B cell (primary cell): Measurements from ENCODE around the gene TF. TPM values are rescaled to one million over a fixed set of nuclear protein-coding genes. Genes with fewer than 3 reads are reported as not detected.

Experiments
- ATAC-seq: fragments of 200-7000 bp; cut with Tn5 transposase; one replicate; pipeline ENCODE4 v1.10.0; 2021; ENCODE audit warnings: low read depth, mild to moderate bottlenecking, moderate number of reproducible peaks, moderate library complexity
- CTCF ChIA-PET: fragments of 350-600 bp; sonication (Branson Sonifier 250); formaldehyde crosslinking; loops from one replicate; lab custom pipeline; 2021; ENCODE audit warnings: antibody characterized with exemption, inconsistent platforms; lab: Charles Lee
- POLR2A ChIA-PET: fragments of 350-600 bp; sonication (Branson Sonifier 250); formaldehyde crosslinking; loops from one replicate; lab custom pipeline; 2021; ENCODE audit warnings: antibody characterized with exemption; lab: Charles Lee
- DNase-seq: peaks from one replicate; pipeline ENCODE4 v3.0.0; 2013
- H2AFZ ChIP-seq: 2 replicates; pipeline ENCODE4 v1.6.1; 2012; ENCODE audit warnings: mild to moderate bottlenecking, low read depth, low read length; ENCODE audit not compliant: insufficient read depth, poor library complexity, severe bottlenecking
- H3K27ac ChIP-seq, 2 donors: 1 replicate in 1 of 2; 2 replicates in 1 of 2; pipeline ENCODE4 v1.5.1; 2012 to 2013; ENCODE audit warnings: low read length in 2 of 2, mild to moderate bottlenecking in 2 of 2, moderate library complexity in 1 of 2
- H3K27me3 ChIP-seq, 4 experiments: fragments of 200-600 bp in 1 of 4; sonication (generic) in 1 of 4; replicated peaks in 1 of 4; 1 replicate in 2 of 4; 2 replicates in 2 of 4; pipeline versions ENCODE4 v1.6.1 to v1.7.0; 2013 to 2016; ENCODE audit warnings: low read length in 3 of 4, mild to moderate bottlenecking in 2 of 4, mixed read lengths in 1 of 4, moderate library complexity in 1 of 4; ENCODE audit not compliant: insufficient read depth in 4 of 4, control insufficient read depth in 3 of 4; ENCODE audit errors: control extremely low read depth in 1 of 4
- H3K36me3 ChIP-seq, 2 experiments: replicated peaks in 1 of 2; 1 replicate in 1 of 2; 2 replicates in 1 of 2; pipeline versions ENCODE4 v1.6.1 to v1.7.1; 2013; ENCODE audit warnings: low read length in 1 of 2; ENCODE audit not compliant: insufficient read depth in 2 of 2, control insufficient read depth in 1 of 2; ENCODE audit errors: control extremely low read depth in 1 of 2, extremely low read depth in 1 of 2
- H3K4me1 ChIP-seq, 2 donors: fragments of 200-600 bp in 1 of 2; sonication (generic) in 1 of 2; 1 replicate in 1 of 2; 2 replicates in 1 of 2; pipeline versions ENCODE4 v1.5.1 to v1.6.1; 2013 to 2017; ENCODE audit warnings: low read length in 2 of 2; ENCODE audit not compliant: control insufficient read depth in 2 of 2, insufficient read depth in 2 of 2
- H3K4me2 ChIP-seq: replicated peaks from 2 replicates; pipeline ENCODE3; 2012; ENCODE audit warnings: mild to moderate bottlenecking, low read depth, low read length; ENCODE audit not compliant: poor library complexity, severe bottlenecking
- H3K4me3 ChIP-seq, 5 experiments: fragments of 200-600 bp in 1 of 5; sonication (generic) in 1 of 5; 1 replicate in 3 of 5; 2 replicates in 2 of 5; pipeline versions ENCODE4 v1.5.1 to v1.7.0; 2011 to 2016; ENCODE audit warnings: low read length in 4 of 5, mild to moderate bottlenecking in 4 of 5, low read depth in 2 of 5, control low read depth in 1 of 5, moderate library complexity in 1 of 5; ENCODE audit not compliant: insufficient read depth in 1 of 5; ENCODE audit errors: control extremely low read depth in 1 of 5, extremely low read depth in 1 of 5
- H3K79me2 ChIP-seq: fragments of 200-600 bp; sonication (generic); one replicate; pipeline ENCODE4 v1.6.0; 2016; ENCODE audit warnings: low read length; ENCODE audit not compliant: control insufficient read depth, insufficient read depth
- H3K9ac ChIP-seq: fragments of 200-600 bp; sonication (generic); 2 replicates; pipeline ENCODE4 v1.6.1; 2017; ENCODE audit warnings: mild to moderate bottlenecking, low read length, moderate library complexity
- H3K9me3 ChIP-seq, 3 donors: one replicate each; pipeline versions ENCODE4 v1.6.1 to v1.7.1; 2013; ENCODE audit warnings: low read length in 2 of 3; ENCODE audit not compliant: control insufficient read depth in 2 of 3, insufficient read depth in 1 of 3; ENCODE audit errors: control extremely low read depth in 1 of 3
- H4K20me1 ChIP-seq: 2 replicates; pipeline ENCODE4 v1.6.0; 2012; ENCODE audit warnings: mild to moderate bottlenecking, low read length; ENCODE audit not compliant: insufficient read depth, control insufficient read depth, poor library complexity, severe bottlenecking
- H3K27ac Mint-ChIP-seq: one replicate; pipeline ENCODE4 v1.8.0; 2021; ENCODE audit warnings: mixed read lengths
- H3K27me3 Mint-ChIP-seq: one replicate; pipeline ENCODE4 v1.8.0; 2021; ENCODE audit warnings: mixed read lengths
- H3K4me1 Mint-ChIP-seq: one replicate; pipeline ENCODE4 v1.8.0; 2021; ENCODE audit warnings: mixed read lengths
- H3K4me3 Mint-ChIP-seq: one replicate; pipeline ENCODE4 v1.8.0; 2021; ENCODE audit warnings: mixed read lengths
- H3K9me3 Mint-ChIP-seq: one replicate; pipeline ENCODE4 v1.8.0; 2022; ENCODE audit warnings: mixed read lengths; ENCODE audit not compliant: insufficient read depth
- CTCF ChIP-seq: fragments of 200-600 bp; IDR thresholded peaks from one replicate; pipeline ENCODE4 v1.8.0; 2022; ENCODE audit warnings: antibody characterized with exemption, mild to moderate bottlenecking
- EZH2 ChIP-seq: IDR thresholded peaks from 2 replicates; pipeline ENCODE4 v1.6.1; 2012; ENCODE audit warnings: borderline replicate concordance, low read depth, mild to moderate bottlenecking, moderate library complexity, low read length; ENCODE audit not compliant: insufficient read depth, poor library complexity, severe bottlenecking
- WGBS: methylation state at CpG from one replicate; pipeline ENCODE4 v1.1.5; 2013; ENCODE audit warnings: missing lambda C conversion rate; ENCODE audit not compliant: insufficient coverage; 5-methylcytosine and 5-hydroxymethylcytosine counted together
- intact Hi-C: fragments of 100-400 bp; cut with micrococcal nuclease; formaldehyde crosslinking; loops from one replicate; pipeline ENCODE4 v1.10.0; 2022
- polyA plus RNA-seq: library from polyadenylated mRNA; depleted of rRNA; stranded (reverse); fragments of >200 nt; gene quantifications from 2 replicates; pipeline ENCODE4 v1.2.3, GENCODE V29; 2012
- total RNA-seq, 2 donors: library from RNA; stranded (reverse); fragments of 120-200 nt in 1 of 2; gene quantifications; 1 replicate in 1 of 2; 2 replicates in 1 of 2; pipeline versions ENCODE4 v1.2.3 to v1.2.4, GENCODE V29; 2013 to 2022

The TF gene
- total and polyA plus RNA-seq, 2 donors (not counting 1 experiment from before 2014, with no cell fraction given): 0.27 to 0.37 TPM

GRCh38 chr3:133754455-133754854, 8.3 kb downstream of the TF start:
- no peaks in the 10 kb centered on the region for H3K27me3 ChIP-seq
- H3K9ac ChIP-seq: no peak overlapping the region
- DNase-seq (no peak), ATAC-seq (no peak)
- TF ChIP-seq EZH2 (no peak), CTCF (no peak)
- ChIA-PET POLR2A (no interaction called here), CTCF (no interaction called here)
- H3K79me2 ChIP-seq: no peaks in the 10 kb centered on the region
- no peak overlapping the region for H3K4me3 Mint-ChIP-seq
- no peaks in the 10 kb centered on the region for H4K20me1 ChIP-seq
- H3K27ac Mint-ChIP-seq: no peak overlapping the region
- peaks cover 7% of the 10 kb centered on the region for H3K27me3 Mint-ChIP-seq
- 93% methylated on average over 3 of the region's 5 CpGs for WGBS
- no peak overlapping the region for H3K4me2 ChIP-seq
- no peaks in the 10 kb centered on the region for H3K4me1 ChIP-seq
- no peaks in the 10 kb centered on the region for H3K4me1 Mint-ChIP-seq
- H2AFZ ChIP-seq: no peak overlapping the region
- H3K9me3 Mint-ChIP-seq: no peaks in the 10 kb centered on the region
- intact Hi-C loops: no loop called here
- no peak overlapping the region for H3K27ac ChIP-seq
- no peak overlapping the region for H3K4me3 ChIP-seq
- no peaks in the 10 kb centered on the region for H3K9me3 ChIP-seq
- H3K36me3 ChIP-seq: no peaks in the 10 kb centered on the region

- Histone ChIP-seq H3K27me3 (no peaks in the 10 kb centered on the region), H3K9me3 (no peaks in the 10 kb centered on the region), H3K4me2 (no peak overlapping the region), H3K4me1 (no peaks in the 10 kb centered on the region), H2AFZ (no peak overlapping the region), H3K4me3 (no peak overlapping the region), H4K20me1 (no peaks in the 10 kb centered on the region), H3K9ac (no peak overlapping the region), H3K27ac (no peak overlapping the region), H3K36me3 (no peaks in the 10 kb centered on the region), H3K79me2 (no peaks in the 10 kb centered on the region)
- no peaks in the 10 kb centered on the region for H3K9me3 Mint-ChIP-seq
- ATAC-seq: no peak
- TF ChIP-seq EZH2 (no peak), CTCF (no peak)
- 86% methylated on average over 10 of the region's 10 CpGs for WGBS
- peaks cover 5% of the 10 kb centered on the region for H3K27me3 Mint-ChIP-seq
- CTCF ChIA-PET: no interaction called here
- POLR2A ChIA-PET: no interaction called here
- no peak for DNase-seq
- H3K4me3 Mint-ChIP-seq: no peak overlapping the region
- H3K27ac Mint-ChIP-seq: no peak overlapping the region
- intact Hi-C loops: no loop called here
- H3K4me1 Mint-ChIP-seq: no peaks in the 10 kb centered on the region
Measured at GRCh38 chr3:133754973-133755828, 9.0 kb downstream of the TF start.
